IMR-90 (cell line): ENCODE measurements around the gene SOX5. TPM values are rescaled to one million over a fixed set of nuclear protein-coding genes. Genes with fewer than 3 reads are reported as not detected.

ENCODE experiments used
- ATAC-seq: fragments of 200-7000 bp; cut with Tn5 transposase; 2 replicates; pipeline ENCODE4 v1.9.1; 2020; ENCODE audit warnings: low read depth, mild to moderate bottlenecking, moderate library complexity
- BruUV-seq: library from RNA; stranded (reverse); fragments of 400-500 nt; replicated peaks from 2 replicates; lab custom pipeline; 2021; lab: Mats Ljungman, UMichigan
- CTCF ChIA-PET: fragments of 300-600 bp; formaldehyde crosslinking; extraction: SDS; loops from one replicate; lab custom pipeline; 2021; ENCODE audit warnings: antibody characterized with exemption; lab: Yijun Ruan, JAX
- POLR2A ChIA-PET: fragments of 300-600 bp; sonication (Branson Sonifier 250); formaldehyde crosslinking; loops from one replicate; lab custom pipeline; 2022; ENCODE audit warnings: antibody characterized with exemption; ENCODE audit not compliant: unreplicated experiment; lab: Charles Lee
- DNase-seq: peaks from one replicate; pipeline ENCODE4 v3.0.0; 2013
- H2AFZ ChIP-seq: replicated peaks from 2 replicates; pipeline ENCODE3; 2013; ENCODE audit warnings: low read length, mild to moderate bottlenecking; ENCODE audit not compliant: poor library complexity
- H2AK5ac ChIP-seq: 2 replicates; pipeline ENCODE4 v1.6.1; 2013; ENCODE audit warnings: low read depth, low read length, inconsistent platforms
- H2AK9ac ChIP-seq: replicated peaks from 2 replicates; pipeline ENCODE3; 2013; ENCODE audit warnings: mild to moderate bottlenecking, low read depth, low read length, moderate library complexity; ENCODE audit not compliant: poor library complexity
- H2BK120ac ChIP-seq: 2 replicates; pipeline ENCODE4 v1.6.1; 2013; ENCODE audit warnings: low read depth, low read length, inconsistent platforms
- H2BK15ac ChIP-seq: 3 replicates; pipeline ENCODE4 v1.6.1; 2013; ENCODE audit warnings: low read depth, low read length, inconsistent platforms
- H2BK20ac ChIP-seq: 2 replicates; pipeline ENCODE4 v1.6.1; 2013; ENCODE audit warnings: low read depth, mild to moderate bottlenecking, inconsistent platforms, low read length, moderate library complexity
- H2BK5ac ChIP-seq: 2 replicates; pipeline ENCODE4 v1.6.1; 2013; ENCODE audit warnings: mild to moderate bottlenecking, low read depth, low read length, inconsistent platforms; ENCODE audit not compliant: poor library complexity, severe bottlenecking
- H3K14ac ChIP-seq: replicated peaks from 2 replicates; pipeline ENCODE4 v1.6.1; 2013; ENCODE audit warnings: low read depth, low read length, inconsistent platforms
- H3K18ac ChIP-seq: 2 replicates; pipeline ENCODE4 v1.6.1; 2013; ENCODE audit warnings: low read depth, low read length, control low read depth
- H3K23ac ChIP-seq: 2 replicates; pipeline ENCODE4 v1.6.1; 2013; ENCODE audit warnings: low read depth, low read length, inconsistent platforms
- H3K27ac ChIP-seq: 2 replicates; pipeline ENCODE4 v1.5.1; 2013; ENCODE audit warnings: mild to moderate bottlenecking, control low read depth, low read length; ENCODE audit not compliant: insufficient read depth
- H3K27me3 ChIP-seq: 2 replicates; pipeline ENCODE4 v1.6.1; 2013; ENCODE audit warnings: low read length; ENCODE audit not compliant: control insufficient read depth, insufficient read depth
- H3K36me3 ChIP-seq: 2 replicates; pipeline ENCODE4 v1.6.1; 2013; ENCODE audit warnings: low read length, mixed read lengths; ENCODE audit not compliant: control insufficient read depth, insufficient read depth
- H3K4ac ChIP-seq: 2 replicates; pipeline ENCODE4 v1.6.1; 2013; ENCODE audit warnings: low read depth, low read length, inconsistent platforms
- H3K4me1 ChIP-seq: 2 replicates; pipeline ENCODE4 v1.6.1; 2013; ENCODE audit warnings: low read length, mixed read lengths; ENCODE audit not compliant: control insufficient read depth, insufficient read depth
- H3K4me2 ChIP-seq: 2 replicates; pipeline ENCODE4 v1.6.1; 2013; ENCODE audit warnings: low read depth, mild to moderate bottlenecking, control low read depth, low read length, moderate library complexity
- H3K4me3 ChIP-seq: 2 replicates; pipeline ENCODE4 v1.5.1; 2013; ENCODE audit warnings: low read depth, mild to moderate bottlenecking, control low read depth, low read length, moderate library complexity; ENCODE audit not compliant: insufficient read depth
- H3K56ac ChIP-seq: 2 replicates; pipeline ENCODE4 v1.6.1; 2013; ENCODE audit warnings: low read length, inconsistent platforms; ENCODE audit not compliant: insufficient read depth; ENCODE audit errors: extremely low read depth
- H3K79me1 ChIP-seq, 2 experiments: 2 replicates each; pipeline ENCODE4 v1.6.1; 2013; ENCODE audit warnings: low read length in 2 of 2, inconsistent platforms in 1 of 2, low read depth in 1 of 2
- H3K9ac ChIP-seq: 2 replicates; pipeline ENCODE4 v1.6.1; 2013; ENCODE audit warnings: low read depth, low read length, control low read depth
- H3K9me1 ChIP-seq: 2 replicates; pipeline ENCODE4 v1.6.1; 2013; ENCODE audit warnings: low read length, inconsistent platforms; ENCODE audit not compliant: insufficient read depth
- H3K9me3 ChIP-seq: 2 replicates; pipeline ENCODE4 v1.6.1; 2013; ENCODE audit warnings: low read length; ENCODE audit not compliant: control insufficient read depth, insufficient read depth
- H4K20me1 ChIP-seq: 2 replicates; pipeline ENCODE4 v1.6.1; 2013; ENCODE audit warnings: low read length, inconsistent platforms; ENCODE audit not compliant: insufficient read depth
- H4K5ac ChIP-seq: 2 replicates; pipeline ENCODE4 v1.6.1; 2013; ENCODE audit warnings: mild to moderate bottlenecking, low read depth, low read length, control low read depth
- H4K8ac ChIP-seq, 2 experiments: 2 replicates each; pipeline ENCODE4 v1.6.1; 2013; ENCODE audit warnings: low read depth in 2 of 2, low read length in 2 of 2, control low read depth in 1 of 2, inconsistent platforms in 1 of 2
- H4K91ac ChIP-seq: 2 replicates; pipeline ENCODE4 v1.6.1; 2013; ENCODE audit warnings: low read depth, low read length, inconsistent platforms; ENCODE audit not compliant: insufficient read depth
- BHLHE40 ChIP-seq: fragments of 150-350 bp; IDR thresholded peaks from 2 replicates; pipeline ENCODE4 v1.6.1; 2016; ENCODE audit warnings: mild to moderate bottlenecking, low read depth, low read length
- CEBPB ChIP-seq: IDR thresholded peaks from 2 replicates; pipeline ENCODE4 v1.6.1; 2012; ENCODE audit warnings: low read depth, low read length, improper control_type of control experiment
- CHD1 ChIP-seq: IDR thresholded peaks from 2 replicates; pipeline ENCODE4 v1.6.1; 2012; ENCODE audit warnings: low read depth, low read length, improper control_type of control experiment
- FOS ChIP-seq: fragments of 150-350 bp; IDR thresholded peaks from 2 replicates; pipeline ENCODE4 v1.6.1; 2016; ENCODE audit warnings: low read depth, low read length
- MAFK ChIP-seq: IDR thresholded peaks from 2 replicates; pipeline ENCODE4 v1.6.1; 2012; ENCODE audit warnings: low read depth, low read length, improper control_type of control experiment
- MAZ ChIP-seq: IDR thresholded peaks from 2 replicates; pipeline ENCODE4 v1.6.1; 2012; ENCODE audit warnings: low read depth, mild to moderate bottlenecking, low read length, improper control_type of control experiment, moderate library complexity, borderline replicate concordance
- NFE2L2 ChIP-seq: fragments of 150-350 bp; IDR thresholded peaks from 2 replicates; pipeline ENCODE4 v1.6.1; 2016; ENCODE audit warnings: low read depth, mild to moderate bottlenecking, low read length
- POLR2A ChIP-seq: IDR thresholded peaks from 2 replicates; pipeline ENCODE4 v1.6.1; 2012; ENCODE audit warnings: mild to moderate bottlenecking, low read depth, low read length
- RCOR1 ChIP-seq: IDR thresholded peaks from 2 replicates; pipeline ENCODE4 v1.6.1; 2012; ENCODE audit warnings: mild to moderate bottlenecking, low read length, improper control_type of control experiment; ENCODE audit not compliant: insufficient replicate concordance
- RFX5 ChIP-seq: IDR thresholded peaks from 2 replicates; pipeline ENCODE4 v1.8.0; 2012; ENCODE audit warnings: low read depth, mild to moderate bottlenecking, low read length, moderate library complexity
- SMC3 ChIP-seq: fragments of 150-350 bp; IDR thresholded peaks from 2 replicates; pipeline ENCODE4 v1.6.1; 2016; ENCODE audit warnings: low read depth, mild to moderate bottlenecking, antibody characterized with exemption, low read length, moderate library complexity
- dilution Hi-C: fragments of 300-500 bp; cut with HindIII; formaldehyde crosslinking; loops from one replicate; pipeline ENCODE4 v1.14.3; 2018; ENCODE audit warnings: low sequenced_read_pairs; ENCODE audit not compliant: unreplicated experiment
- in situ Hi-C: fragments of 300-500 bp; cut with MboI; formaldehyde crosslinking; loops from 3 replicates; pipeline ENCODE4 v1.14.3; 2019; ENCODE audit warnings: low sequenced_read_pairs, inconsistent platforms, mixed read lengths
- intact Hi-C: fragments of 100-400 bp; cut with micrococcal nuclease; formaldehyde crosslinking; loops from 2 replicates; pipeline ENCODE4 v1.10.0; 2022
- polyA plus RNA-seq, 3 experiments: library from polyadenylated mRNA; depleted of rRNA; stranded (reverse); fragments of >200 nt; gene quantifications; 2 replicates each; pipeline ENCODE4 v1.2.3, GENCODE V29; 2012; ENCODE audit warnings: low replicate concordance in 1 of 3
- total RNA-seq: library from RNA; depleted of rRNA; stranded (reverse); fragments of >200 nt; gene quantifications from 2 replicates; pipeline ENCODE4 v1.2.3, GENCODE V29; 2012
- TF ChIP-seq, protein P1 (sequence below): fragments of 150-350 bp; IDR thresholded peaks from 2 replicates; pipeline ENCODE4 v1.6.1; 2016; ENCODE audit warnings: low read depth, mild to moderate bottlenecking, low read length, moderate library complexity, borderline replicate concordance
- TF ChIP-seq, protein P2 (sequence below): conservative IDR thresholded peaks from 2 replicates; pipeline ENCODE4 v1.5.1; 2012; ENCODE audit warnings: mild to moderate bottlenecking, low read depth, low read length, improper control_type of control experiment
- TF ChIP-seq, protein P3 (sequence below): fragments of 150-350 bp; IDR thresholded peaks from 2 replicates; pipeline ENCODE4 v1.6.1; 2017; ENCODE audit warnings: mild to moderate bottlenecking, antibody characterized with exemption, low read length, low read depth

Gene SOX5
- total and polyA plus RNA-seq, 2 of the 4 experiments (the other 2 are of a cell fraction), result 1.1 to 13.1 TPM

DNA sequence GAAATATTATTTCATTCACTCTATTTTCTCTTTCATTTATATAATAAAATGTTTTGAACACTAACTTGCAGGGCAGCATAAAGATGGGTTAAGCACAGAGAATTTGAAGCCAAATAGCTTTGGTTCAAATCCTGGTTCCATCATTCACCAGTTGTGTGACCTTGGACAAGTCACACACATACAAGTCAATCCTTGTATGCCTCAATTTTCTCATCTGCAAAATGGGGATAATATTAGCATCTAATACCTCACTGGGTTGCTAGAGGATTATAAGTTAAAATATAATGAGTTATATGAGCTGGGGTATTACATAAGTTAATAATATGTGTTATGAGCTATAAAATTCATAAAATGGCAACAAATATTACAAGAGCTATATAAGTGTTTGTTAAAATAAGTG, 94.9 kb downstream of the SOX5 start:
- no peak for DNase-seq

More for the DNA sequence above, 94.9 kb downstream of the SOX5 start:
- Histone ChIP-seq H2AK9ac (no peak overlapping the region), H3K18ac (no peak overlapping the region), H3K9me1 (no peaks in the 10 kb centered on the region), H3K27ac (no peak overlapping the region), H2AFZ (no peak overlapping the region), H3K79me1 (no peaks in the 10 kb centered on the region), H3K4me2 (no peak overlapping the region), H3K4ac (no peak overlapping the region), H3K36me3 (no peaks in the 10 kb centered on the region), H3K14ac (no peak overlapping the region), H4K8ac (no peak overlapping the region), H3K4me3 (no peak overlapping the region), H4K20me1 (no peaks in the 10 kb centered on the region), H3K4me1 (no peaks in the 10 kb centered on the region), H2AK5ac (no peak overlapping the region), H3K56ac (no peak overlapping the region), H2BK20ac (no peak overlapping the region), H3K27me3 (no peaks in the 10 kb centered on the region), H2BK5ac (no peak overlapping the region), H4K91ac (no peak overlapping the region), H4K5ac (no peak overlapping the region), H3K9ac (no peak overlapping the region), H3K23ac (no peak overlapping the region), H2BK120ac (no peak overlapping the region), H2BK15ac (no peak overlapping the region), H3K9me3 (no peaks in the 10 kb centered on the region; the same call in 1 of the 2 replicates)
- BruUV-seq, result no TSS peak
- ChIA-PET POLR2A (no interaction called here), CTCF (interaction anchor here (0.7 kb wide), 1 partner anchor 12 kb away, joined by 3 read pairs; no protein-coding TSS in a partner anchor)
- ATAC-seq, result no peak
- intact Hi-C loops, result no loop called here
- in situ Hi-C loops, result no loop called here
- dilution Hi-C loops, result no loop called here
- TF ChIP-seq CEBPB, result no peak
- no peak for TF ChIP-seq RCOR1
- TF ChIP-seq, protein P1, sequence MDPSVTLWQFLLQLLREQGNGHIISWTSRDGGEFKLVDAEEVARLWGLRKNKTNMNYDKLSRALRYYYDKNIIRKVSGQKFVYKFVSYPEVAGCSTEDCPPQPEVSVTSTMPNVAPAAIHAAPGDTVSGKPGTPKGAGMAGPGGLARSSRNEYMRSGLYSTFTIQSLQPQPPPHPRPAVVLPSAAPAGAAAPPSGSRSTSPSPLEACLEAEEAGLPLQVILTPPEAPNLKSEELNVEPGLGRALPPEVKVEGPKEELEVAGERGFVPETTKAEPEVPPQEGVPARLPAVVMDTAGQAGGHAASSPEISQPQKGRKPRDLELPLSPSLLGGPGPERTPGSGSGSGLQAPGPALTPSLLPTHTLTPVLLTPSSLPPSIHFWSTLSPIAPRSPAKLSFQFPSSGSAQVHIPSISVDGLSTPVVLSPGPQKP, result no peak
- TF ChIP-seq FOS, result no peak
- TF ChIP-seq CHD1, result no peak
- TF ChIP-seq MAZ, result no peak
- TF ChIP-seq RFX5, result no peak
- no peak for TF ChIP-seq BHLHE40
- TF ChIP-seq NFE2L2, result no peak
- TF ChIP-seq, protein P2, sequence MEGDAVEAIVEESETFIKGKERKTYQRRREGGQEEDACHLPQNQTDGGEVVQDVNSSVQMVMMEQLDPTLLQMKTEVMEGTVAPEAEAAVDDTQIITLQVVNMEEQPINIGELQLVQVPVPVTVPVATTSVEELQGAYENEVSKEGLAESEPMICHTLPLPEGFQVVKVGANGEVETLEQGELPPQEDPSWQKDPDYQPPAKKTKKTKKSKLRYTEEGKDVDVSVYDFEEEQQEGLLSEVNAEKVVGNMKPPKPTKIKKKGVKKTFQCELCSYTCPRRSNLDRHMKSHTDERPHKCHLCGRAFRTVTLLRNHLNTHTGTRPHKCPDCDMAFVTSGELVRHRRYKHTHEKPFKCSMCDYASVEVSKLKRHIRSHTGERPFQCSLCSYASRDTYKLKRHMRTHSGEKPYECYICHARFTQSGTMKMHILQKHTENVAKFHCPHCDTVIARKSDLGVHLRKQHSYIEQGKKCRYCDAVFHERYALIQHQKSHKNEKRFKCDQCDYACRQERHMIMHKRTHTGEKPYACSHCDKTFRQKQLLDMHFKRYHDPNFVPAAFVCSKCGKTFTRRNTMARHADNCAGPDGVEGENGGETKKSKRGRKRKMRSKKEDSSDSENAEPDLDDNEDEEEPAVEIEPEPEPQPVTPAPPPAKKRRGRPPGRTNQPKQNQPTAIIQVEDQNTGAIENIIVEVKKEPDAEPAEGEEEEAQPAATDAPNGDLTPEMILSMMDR, result no peak
- no peak for TF ChIP-seq POLR2A
- TF ChIP-seq SMC3, result no peak
- TF ChIP-seq, protein P3, sequence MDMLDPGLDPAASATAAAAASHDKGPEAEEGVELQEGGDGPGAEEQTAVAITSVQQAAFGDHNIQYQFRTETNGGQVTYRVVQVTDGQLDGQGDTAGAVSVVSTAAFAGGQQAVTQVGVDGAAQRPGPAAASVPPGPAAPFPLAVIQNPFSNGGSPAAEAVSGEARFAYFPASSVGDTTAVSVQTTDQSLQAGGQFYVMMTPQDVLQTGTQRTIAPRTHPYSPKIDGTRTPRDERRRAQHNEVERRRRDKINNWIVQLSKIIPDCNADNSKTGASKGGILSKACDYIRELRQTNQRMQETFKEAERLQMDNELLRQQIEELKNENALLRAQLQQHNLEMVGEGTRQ, result no peak
- TF ChIP-seq MAFK, result no peak
